ENCODE measurements around the gene LSS.

Gene LSS

GRCh38 chr21:46228345-46229051, at the start of gene LSS:
TSS of gene LSS (minus strand) at chr21:46228774. CDS start at chr21:46228745, 29 bp downstream.
- DNase-seq, result peak; percentile 88 to 95

- DNase-seq, result no peak
These were observed 46.3 kb upstream of the LSS start for GRCh38 chr21:46274797-46275390.

- no peak for DNase-seq
These were observed 44.8 kb upstream of the LSS start for GRCh38 chr21:46273341-46273740.

GRCh38 chr21:46269466-46269865, 40.9 kb upstream of the LSS start:
- DNase-seq, result no peak

DNA sequence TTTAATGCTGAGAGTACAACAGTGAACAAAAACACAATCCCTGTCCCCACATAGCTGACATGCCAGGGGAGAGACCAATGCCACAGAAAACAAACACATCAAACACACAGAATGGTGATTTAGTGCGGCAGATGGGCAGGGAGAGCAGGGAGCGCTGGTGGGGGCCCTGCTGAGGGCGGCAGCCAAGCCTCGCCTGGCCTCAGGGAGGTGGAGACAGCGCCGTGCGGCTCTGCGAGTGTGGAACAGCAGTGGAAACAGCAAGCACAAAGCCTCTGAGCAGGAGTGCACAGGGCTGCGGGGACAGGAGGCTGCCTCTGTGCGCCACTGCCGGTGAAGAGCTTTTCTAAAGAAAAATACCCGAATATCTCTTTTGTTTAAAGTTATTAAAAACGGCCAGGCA, 39.8 kb upstream of the LSS start:
- DNase-seq, result no peak

DNA sequence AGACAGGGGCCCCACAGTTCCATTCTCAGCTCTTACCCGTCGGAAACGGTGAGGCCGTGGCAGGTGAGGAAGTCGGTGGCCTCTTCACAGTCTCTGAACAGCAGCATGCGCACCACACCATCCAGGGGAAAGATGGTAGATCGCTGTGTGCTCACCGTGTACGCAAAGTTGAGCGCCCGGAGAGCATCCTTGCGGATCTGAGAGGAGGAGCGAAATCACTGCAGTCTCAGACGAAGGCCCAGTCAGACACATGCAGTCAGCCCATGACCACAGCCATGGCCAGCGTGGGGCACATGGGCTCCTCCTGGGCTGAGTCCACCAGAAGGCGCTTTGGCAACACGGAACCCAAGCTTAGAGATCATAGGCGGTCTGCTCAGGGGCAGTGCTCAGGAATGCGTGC, 38.4 kb upstream of the LSS start:
- no peak for DNase-seq

- DNase-seq, result no peak
These were observed 37.4 kb upstream of the LSS start for GRCh38 chr21:46265736-46266525.

DNA sequence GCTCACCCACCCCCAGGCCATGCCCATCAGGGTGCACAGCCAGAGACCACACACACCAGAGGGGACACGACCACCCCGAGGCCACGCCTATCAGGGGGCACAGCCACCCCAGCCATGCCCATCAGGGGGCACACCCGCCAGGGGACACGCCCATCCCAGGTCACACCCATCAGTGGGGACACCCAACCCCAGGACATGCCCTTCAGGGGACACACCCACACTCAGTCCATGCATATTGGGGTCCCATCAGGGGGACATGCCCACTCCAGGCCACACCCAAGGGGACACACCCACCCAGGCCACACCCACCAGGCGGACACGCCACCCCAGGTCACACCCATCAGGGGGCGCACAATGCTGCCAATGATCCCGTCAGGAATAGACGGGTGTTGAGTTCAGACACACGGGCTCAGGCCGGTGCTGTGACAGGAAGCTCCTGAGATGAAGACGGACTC, 36.1 kb upstream of the LSS start:
- no peak for DNase-seq

- DNase-seq, result no peak
These were observed 35.6 kb upstream of the LSS start for GRCh38 chr21:46264046-46264689.

- DNase-seq, result no peak
These were observed 28.0 kb upstream of the LSS start for GRCh38 chr21:46256501-46256994.

GRCh38 chr21:46255758-46256337, 27.3 kb upstream of the LSS start:
- DNase-seq, result no peak

- no peak for DNase-seq
These were observed 26.6 kb upstream of the LSS start for GRCh38 chr21:46255166-46255565.

DNA sequence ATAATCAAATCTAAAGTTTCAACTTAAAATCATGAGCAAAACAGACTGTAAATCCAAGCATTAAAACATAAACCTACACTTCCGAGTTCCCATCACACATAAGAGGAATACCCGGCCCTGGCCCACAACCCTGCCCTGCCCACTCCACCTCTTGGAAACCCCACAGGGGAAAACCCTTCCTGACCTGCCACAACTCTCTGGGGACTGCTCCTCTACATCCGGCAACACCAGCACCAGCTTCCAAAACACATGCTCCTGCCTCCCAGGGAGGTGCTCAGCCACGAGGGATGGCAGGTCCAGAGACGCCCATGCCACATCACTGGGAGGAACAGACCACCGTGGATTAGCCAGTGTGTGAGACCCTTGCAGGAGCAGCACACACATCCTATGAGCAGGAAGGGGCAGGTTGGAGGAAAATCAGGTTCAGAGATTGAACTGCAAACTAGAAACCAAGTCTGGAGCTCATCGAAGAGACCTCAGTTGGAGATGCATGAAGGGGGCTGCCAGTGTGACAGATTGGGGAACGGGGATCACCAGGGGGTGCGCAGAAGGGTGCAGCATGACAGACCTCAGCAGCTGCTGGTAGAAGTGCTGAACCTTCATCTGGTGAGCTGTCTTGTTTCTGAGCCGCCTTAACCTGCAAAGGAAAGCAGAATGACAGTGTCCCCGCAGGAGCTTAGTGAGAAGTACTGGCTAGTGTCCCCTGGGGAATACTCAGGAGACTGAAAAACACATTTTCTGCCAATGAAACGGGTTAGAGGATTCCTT, 25.8 kb upstream of the LSS start:
- DNase-seq, result no peak

DNA sequence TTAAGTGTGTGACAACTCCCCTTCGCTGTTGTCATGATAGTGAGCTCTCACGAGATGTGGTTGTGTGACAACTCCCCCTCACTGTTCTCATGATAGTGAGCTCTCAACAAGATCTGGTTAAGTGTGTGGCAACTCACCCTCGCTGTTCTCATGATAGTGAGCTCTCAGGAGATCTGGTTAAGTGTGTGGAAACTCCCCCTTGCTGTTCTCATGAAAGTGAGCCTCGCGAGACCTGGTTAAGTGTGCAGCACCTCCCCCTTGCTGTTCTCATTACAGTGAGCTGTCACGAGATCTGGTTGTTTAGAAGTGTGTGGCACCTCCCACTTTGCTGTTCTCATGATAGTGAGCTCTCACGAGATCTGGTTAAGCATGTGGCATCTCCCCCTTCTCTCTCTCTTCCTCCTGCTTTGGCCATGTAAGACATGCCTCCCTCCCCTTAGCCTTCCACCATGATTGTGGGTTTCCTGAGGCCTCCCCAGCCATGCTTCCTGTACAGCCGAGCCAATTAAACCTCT, 25.1 kb upstream of the LSS start:
- DNase-seq, result peak; percentile 75 to 85

GRCh38 chr21:46252840-46253239, 24.3 kb upstream of the LSS start:
- no peak for DNase-seq

DNA sequence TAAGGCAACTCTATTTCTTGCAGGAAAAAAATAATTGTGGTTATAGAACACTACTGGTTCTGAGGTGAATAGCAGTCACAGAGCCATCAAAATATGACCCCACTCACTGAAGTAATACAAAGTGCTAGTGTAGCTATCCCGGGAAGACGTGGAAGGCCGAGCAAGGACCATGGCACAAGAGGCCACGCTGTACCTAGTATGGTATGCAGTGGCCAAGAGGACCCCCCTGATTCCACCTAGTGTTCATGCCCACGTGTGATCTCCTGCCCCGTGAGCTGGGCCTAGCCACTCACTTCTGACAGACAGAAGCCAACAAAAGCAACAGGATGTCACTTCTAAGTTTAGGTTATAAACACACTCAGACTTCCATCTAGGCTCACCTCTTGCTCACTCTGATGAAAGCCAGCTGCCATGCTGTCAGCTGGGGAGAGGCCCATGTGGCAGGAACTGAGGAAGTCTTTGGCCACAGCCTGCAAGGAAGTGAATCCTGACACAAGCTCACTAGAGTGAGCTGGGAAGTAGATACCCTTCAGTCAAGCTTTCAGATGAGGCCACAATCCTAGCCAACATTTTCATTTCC, 21.7 kb upstream of the LSS start:
- peak; percentile 29 for DNase-seq

- DNase-seq, result no peak
These were observed 20.3 kb upstream of the LSS start for GRCh38 chr21:46248827-46249226.

DNA sequence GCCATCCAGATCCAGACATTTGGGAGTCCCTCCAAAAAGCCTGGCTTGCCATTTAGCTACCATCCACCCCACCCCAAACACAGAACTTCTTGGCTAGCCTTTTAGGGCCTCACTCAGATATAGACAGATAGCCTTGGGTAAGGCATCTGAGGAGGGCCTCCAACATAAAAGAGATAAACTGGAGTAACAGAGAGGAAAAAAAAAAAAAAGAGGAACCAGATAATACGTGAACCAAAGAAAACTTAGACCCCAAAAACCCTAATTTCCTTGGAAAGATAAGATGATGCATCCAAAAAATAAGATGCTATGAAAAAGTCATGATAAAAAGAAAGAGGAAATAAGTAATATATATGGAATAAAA, 19.8 kb upstream of the LSS start:
- DNase-seq, result no peak

GRCh38 chr21:46247699-46248421, 19.3 kb upstream of the LSS start:
- DNase-seq, result no peak

DNA sequence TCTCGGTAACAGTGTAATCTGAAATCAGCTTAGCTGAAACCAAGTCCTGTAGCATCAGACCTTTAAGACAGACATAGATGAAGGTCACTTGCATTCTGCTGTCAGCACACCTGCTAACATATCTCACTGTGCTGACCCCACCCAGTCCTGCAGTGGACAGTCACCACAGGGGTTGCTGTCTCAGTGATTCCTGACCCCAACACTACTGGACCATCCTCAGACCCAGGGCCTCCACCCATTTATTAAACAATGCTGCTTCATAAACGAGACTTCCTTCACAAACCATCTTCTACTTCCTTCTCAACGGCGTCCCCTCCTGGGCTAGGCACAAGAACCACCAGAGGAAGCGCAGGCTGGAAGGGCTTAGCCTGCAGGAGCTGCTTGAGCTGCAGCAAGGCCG, 17.8 kb upstream of the LSS start:
- DNase-seq, result no peak
